IMR-90 (cell line): Measurements from ENCODE around the gene LENEP. TPM values are rescaled to one million over a fixed set of nuclear protein-coding genes. Genes with fewer than 3 reads are reported as not detected.

ENCODE experiments used
- ATAC-seq: fragments of 200-7000 bp; cut with Tn5 transposase; 2 replicates; pipeline ENCODE4 v1.9.1; 2020; ENCODE audit warnings: low read depth, mild to moderate bottlenecking, moderate library complexity
- BruUV-seq: library from RNA; stranded (reverse); fragments of 400-500 nt; replicated peaks from 2 replicates; lab custom pipeline; 2021; lab: Mats Ljungman, UMichigan
- CTCF ChIA-PET: fragments of 300-600 bp; formaldehyde crosslinking; extraction: SDS; loops from one replicate; lab custom pipeline; 2021; ENCODE audit warnings: antibody characterized with exemption; lab: Yijun Ruan, JAX
- POLR2A ChIA-PET: fragments of 300-600 bp; sonication (Branson Sonifier 250); formaldehyde crosslinking; loops from one replicate; lab custom pipeline; 2022; ENCODE audit warnings: antibody characterized with exemption; ENCODE audit not compliant: unreplicated experiment; lab: Charles Lee
- DNase-seq: peaks from one replicate; pipeline ENCODE4 v3.0.0; 2013
- H2AFZ ChIP-seq: replicated peaks from 2 replicates; pipeline ENCODE3; 2013; ENCODE audit warnings: low read length, mild to moderate bottlenecking; ENCODE audit not compliant: poor library complexity
- H2AK5ac ChIP-seq: 2 replicates; pipeline ENCODE4 v1.6.1; 2013; ENCODE audit warnings: low read depth, low read length, inconsistent platforms
- H2AK9ac ChIP-seq: replicated peaks from 2 replicates; pipeline ENCODE3; 2013; ENCODE audit warnings: mild to moderate bottlenecking, low read depth, low read length, moderate library complexity; ENCODE audit not compliant: poor library complexity
- H2BK120ac ChIP-seq: 2 replicates; pipeline ENCODE4 v1.6.1; 2013; ENCODE audit warnings: low read depth, low read length, inconsistent platforms
- H2BK15ac ChIP-seq: 3 replicates; pipeline ENCODE4 v1.6.1; 2013; ENCODE audit warnings: low read depth, low read length, inconsistent platforms
- H2BK20ac ChIP-seq: 2 replicates; pipeline ENCODE4 v1.6.1; 2013; ENCODE audit warnings: low read depth, mild to moderate bottlenecking, inconsistent platforms, low read length, moderate library complexity
- H2BK5ac ChIP-seq: 2 replicates; pipeline ENCODE4 v1.6.1; 2013; ENCODE audit warnings: mild to moderate bottlenecking, low read depth, low read length, inconsistent platforms; ENCODE audit not compliant: poor library complexity, severe bottlenecking
- H3K14ac ChIP-seq: replicated peaks from 2 replicates; pipeline ENCODE4 v1.6.1; 2013; ENCODE audit warnings: low read depth, low read length, inconsistent platforms
- H3K18ac ChIP-seq: 2 replicates; pipeline ENCODE4 v1.6.1; 2013; ENCODE audit warnings: low read depth, low read length, control low read depth
- H3K23ac ChIP-seq: 2 replicates; pipeline ENCODE4 v1.6.1; 2013; ENCODE audit warnings: low read depth, low read length, inconsistent platforms
- H3K27ac ChIP-seq: 2 replicates; pipeline ENCODE4 v1.5.1; 2013; ENCODE audit warnings: mild to moderate bottlenecking, control low read depth, low read length; ENCODE audit not compliant: insufficient read depth
- H3K27me3 ChIP-seq: 2 replicates; pipeline ENCODE4 v1.6.1; 2013; ENCODE audit warnings: low read length; ENCODE audit not compliant: control insufficient read depth, insufficient read depth
- H3K36me3 ChIP-seq: 2 replicates; pipeline ENCODE4 v1.6.1; 2013; ENCODE audit warnings: low read length, mixed read lengths; ENCODE audit not compliant: control insufficient read depth, insufficient read depth
- H3K4ac ChIP-seq: 2 replicates; pipeline ENCODE4 v1.6.1; 2013; ENCODE audit warnings: low read depth, low read length, inconsistent platforms
- H3K4me1 ChIP-seq: 2 replicates; pipeline ENCODE4 v1.6.1; 2013; ENCODE audit warnings: low read length, mixed read lengths; ENCODE audit not compliant: control insufficient read depth, insufficient read depth
- H3K4me2 ChIP-seq: 2 replicates; pipeline ENCODE4 v1.6.1; 2013; ENCODE audit warnings: low read depth, mild to moderate bottlenecking, control low read depth, low read length, moderate library complexity
- H3K4me3 ChIP-seq: 2 replicates; pipeline ENCODE4 v1.5.1; 2013; ENCODE audit warnings: low read depth, mild to moderate bottlenecking, control low read depth, low read length, moderate library complexity; ENCODE audit not compliant: insufficient read depth
- H3K56ac ChIP-seq: 2 replicates; pipeline ENCODE4 v1.6.1; 2013; ENCODE audit warnings: low read length, inconsistent platforms; ENCODE audit not compliant: insufficient read depth; ENCODE audit errors: extremely low read depth
- H3K79me1 ChIP-seq, 2 experiments: 2 replicates each; pipeline ENCODE4 v1.6.1; 2013; ENCODE audit warnings: low read length in 2 of 2, inconsistent platforms in 1 of 2, low read depth in 1 of 2
- H3K9ac ChIP-seq: 2 replicates; pipeline ENCODE4 v1.6.1; 2013; ENCODE audit warnings: low read depth, low read length, control low read depth
- H3K9me1 ChIP-seq: 2 replicates; pipeline ENCODE4 v1.6.1; 2013; ENCODE audit warnings: low read length, inconsistent platforms; ENCODE audit not compliant: insufficient read depth
- H3K9me3 ChIP-seq: 2 replicates; pipeline ENCODE4 v1.6.1; 2013; ENCODE audit warnings: low read length; ENCODE audit not compliant: control insufficient read depth, insufficient read depth
- H4K20me1 ChIP-seq: 2 replicates; pipeline ENCODE4 v1.6.1; 2013; ENCODE audit warnings: low read length, inconsistent platforms; ENCODE audit not compliant: insufficient read depth
- H4K5ac ChIP-seq: 2 replicates; pipeline ENCODE4 v1.6.1; 2013; ENCODE audit warnings: mild to moderate bottlenecking, low read depth, low read length, control low read depth
- H4K8ac ChIP-seq, 2 experiments: 2 replicates each; pipeline ENCODE4 v1.6.1; 2013; ENCODE audit warnings: low read depth in 2 of 2, low read length in 2 of 2, control low read depth in 1 of 2, inconsistent platforms in 1 of 2
- H4K91ac ChIP-seq: 2 replicates; pipeline ENCODE4 v1.6.1; 2013; ENCODE audit warnings: low read depth, low read length, inconsistent platforms; ENCODE audit not compliant: insufficient read depth
- CEBPB ChIP-seq: IDR thresholded peaks from 2 replicates; pipeline ENCODE4 v1.6.1; 2012; ENCODE audit warnings: low read depth, low read length, improper control_type of control experiment
- CHD1 ChIP-seq: IDR thresholded peaks from 2 replicates; pipeline ENCODE4 v1.6.1; 2012; ENCODE audit warnings: low read depth, low read length, improper control_type of control experiment
- FOS ChIP-seq: fragments of 150-350 bp; IDR thresholded peaks from 2 replicates; pipeline ENCODE4 v1.6.1; 2016; ENCODE audit warnings: low read depth, low read length
- MAFK ChIP-seq: IDR thresholded peaks from 2 replicates; pipeline ENCODE4 v1.6.1; 2012; ENCODE audit warnings: low read depth, low read length, improper control_type of control experiment
- MAZ ChIP-seq: IDR thresholded peaks from 2 replicates; pipeline ENCODE4 v1.6.1; 2012; ENCODE audit warnings: low read depth, mild to moderate bottlenecking, low read length, improper control_type of control experiment, moderate library complexity, borderline replicate concordance
- MXI1 ChIP-seq: IDR thresholded peaks from 2 replicates; pipeline ENCODE4 v1.6.1; 2012; ENCODE audit warnings: low read depth, mild to moderate bottlenecking, low read length, moderate library complexity, borderline replicate concordance
- NFE2L2 ChIP-seq: fragments of 150-350 bp; IDR thresholded peaks from 2 replicates; pipeline ENCODE4 v1.6.1; 2016; ENCODE audit warnings: low read depth, mild to moderate bottlenecking, low read length
- POLR2A ChIP-seq: IDR thresholded peaks from 2 replicates; pipeline ENCODE4 v1.6.1; 2012; ENCODE audit warnings: mild to moderate bottlenecking, low read depth, low read length
- RAD21 ChIP-seq: IDR thresholded peaks from 2 replicates; pipeline ENCODE4 v1.6.1; 2012; ENCODE audit warnings: low read length, improper control_type of control experiment
- RCOR1 ChIP-seq: IDR thresholded peaks from 2 replicates; pipeline ENCODE4 v1.6.1; 2012; ENCODE audit warnings: mild to moderate bottlenecking, low read length, improper control_type of control experiment; ENCODE audit not compliant: insufficient replicate concordance
- RFX5 ChIP-seq: IDR thresholded peaks from 2 replicates; pipeline ENCODE4 v1.8.0; 2012; ENCODE audit warnings: low read depth, mild to moderate bottlenecking, low read length, moderate library complexity
- SMC3 ChIP-seq: fragments of 150-350 bp; IDR thresholded peaks from 2 replicates; pipeline ENCODE4 v1.6.1; 2016; ENCODE audit warnings: low read depth, mild to moderate bottlenecking, antibody characterized with exemption, low read length, moderate library complexity
- WGBS, 2 experiments: methylation state at CpG; one replicate each; pipeline versions ENCODE4 v1.1.5 to v1.1.7; 2013; ENCODE audit warnings: missing lambda C conversion rate in 2 of 2; ENCODE audit not compliant: insufficient read length in 1 of 2; ENCODE audit errors: extremely low coverage in 2 of 2; 5-methylcytosine and 5-hydroxymethylcytosine counted together
- dilution Hi-C: fragments of 300-500 bp; cut with HindIII; formaldehyde crosslinking; loops from one replicate; pipeline ENCODE4 v1.14.3; 2018; ENCODE audit warnings: low sequenced_read_pairs; ENCODE audit not compliant: unreplicated experiment
- in situ Hi-C: fragments of 300-500 bp; cut with MboI; formaldehyde crosslinking; loops from 3 replicates; pipeline ENCODE4 v1.14.3; 2019; ENCODE audit warnings: low sequenced_read_pairs, inconsistent platforms, mixed read lengths
- intact Hi-C: fragments of 100-400 bp; cut with micrococcal nuclease; formaldehyde crosslinking; loops from 2 replicates; pipeline ENCODE4 v1.10.0; 2022
- polyA plus RNA-seq, 3 experiments: library from polyadenylated mRNA; depleted of rRNA; stranded (reverse); fragments of >200 nt; gene quantifications; 2 replicates each; pipeline ENCODE4 v1.2.3, GENCODE V29; 2012; ENCODE audit warnings: low replicate concordance in 1 of 3
- total RNA-seq: library from RNA; depleted of rRNA; stranded (reverse); fragments of >200 nt; gene quantifications from 2 replicates; pipeline ENCODE4 v1.2.3, GENCODE V29; 2012
- TF ChIP-seq, protein P1 (sequence below): fragments of 150-350 bp; IDR thresholded peaks from 2 replicates; pipeline ENCODE4 v1.6.1; 2016; ENCODE audit warnings: low read depth, mild to moderate bottlenecking, low read length, moderate library complexity, borderline replicate concordance
- TF ChIP-seq, protein P2 (sequence below): fragments of 150-350 bp; IDR thresholded peaks from 2 replicates; pipeline ENCODE4 v1.6.1; 2017; ENCODE audit warnings: mild to moderate bottlenecking, antibody characterized with exemption, low read length, low read depth

The LENEP gene
- total and polyA plus RNA-seq, 2 of the 4 experiments (the other 2 are of a cell fraction): not detected

GRCh38 chr1:154955718-154956543, 37.5 kb upstream of the LENEP start, which contains the start of gene PBXIP1:
Gene PBXIP1, minus strand, starts transcription at chr1:154956099. Its CDS starts 2,378 bp downstream, at chr1:154953721.
- Histone ChIP-seq H3K4ac (peak within 1 kb of the TSS; percentile 73), H3K56ac (peak within 1 kb of the TSS; percentile 45; the same call in 1 of the 2 replicates), H4K20me1 (peaks cover 17% of the 10 kb centered on the region), H2AK9ac (peak within 1 kb of the TSS; percentile 81), H3K79me1 (peaks cover 15 to 55% of the 10 kb centered on the region in 2 experiments; a peak in 3 of 4 replicates), H2BK120ac (no peak within 1 kb of the TSS), H4K8ac (peak within 1 kb of the TSS; percentile 71 to 85), H2AFZ (peak within 1 kb of the TSS; percentile 86), H3K4me2 (peak within 1 kb of the TSS; percentile 92), H3K36me3 (peaks cover 15% of the 10 kb centered on the region), H3K9me1 (peaks cover 9% of the 10 kb centered on the region), H3K4me1 (peaks cover 15% of the 10 kb centered on the region), H2AK5ac (peak within 1 kb of the TSS; percentile 35; the same call in 1 of the 2 replicates), H3K4me3 (peak within 1 kb of the TSS; percentile 59), H3K23ac (peak within 1 kb of the TSS; percentile 26), H3K9me3 (no peaks in the 10 kb centered on the region), H2BK5ac (peak within 1 kb of the TSS; percentile 10), H3K27ac (peak within 1 kb of the TSS; percentile 72), H4K5ac (peak within 1 kb of the TSS; percentile 70), H3K18ac (no peak within 1 kb of the TSS), H2BK15ac (no peak within 1 kb of the TSS; the same call in 2 of the 3 replicates), H3K14ac (peak within 1 kb of the TSS; percentile 20), H4K91ac (peak within 1 kb of the TSS; percentile 33; the same call in 1 of the 2 replicates), H3K9ac (peak within 1 kb of the TSS; percentile 81), H2BK20ac (no peak within 1 kb of the TSS), H3K27me3 (no peaks in the 10 kb centered on the region)
- in situ Hi-C loops: loop anchor here (10.0 kb wide), 1 partner anchor 99 kb away; the partner anchor contains the start of gene ADAM15
- 0% methylated on average over 4 of the region's 18 CpGs; no CpG with 5 or more reads in 1 of the 2 experiments for WGBS, 2 experiments
- intact Hi-C loops: loop anchor here (1.0 to 5.0 kb wide), 2 partner anchors 61 to 106 kb away; partner anchors contain the start of gene EFNA4
- BruUV-seq: no TSS peak
- ChIA-PET CTCF (interaction anchor here (0.7 to 1.5 kb wide), 8 partner anchors 8 to 409 kb away, joined by 3 to 7 read pairs (median 3); partner anchors contain the start of genes KRTCAP2 and PMVK), POLR2A (interaction anchor here (0.8 to 1.2 kb wide), 5 partner anchors 14 to 103 kb away, joined by 3 to 7 read pairs (median 4); partner anchors contain the start of gene PMVK)
- ATAC-seq (peak; percentile 84), DNase-seq (peak; percentile 87)
- dilution Hi-C loops: no loop called here
- TF ChIP-seq RAD21 (peak; percentile 42), CEBPB (no peak), RCOR1 (no peak), RFX5 (no peak), MXI1 (no peak), SMC3 (no peak; the same call in 1 of the 2 replicates), POLR2A (peak; percentile 37; the same call in 1 of the 2 replicates), NFE2L2 (no peak), FOS (no peak), MAFK (no peak), MAZ (no peak), CHD1 (no peak)
- TF ChIP-seq, protein P1, sequence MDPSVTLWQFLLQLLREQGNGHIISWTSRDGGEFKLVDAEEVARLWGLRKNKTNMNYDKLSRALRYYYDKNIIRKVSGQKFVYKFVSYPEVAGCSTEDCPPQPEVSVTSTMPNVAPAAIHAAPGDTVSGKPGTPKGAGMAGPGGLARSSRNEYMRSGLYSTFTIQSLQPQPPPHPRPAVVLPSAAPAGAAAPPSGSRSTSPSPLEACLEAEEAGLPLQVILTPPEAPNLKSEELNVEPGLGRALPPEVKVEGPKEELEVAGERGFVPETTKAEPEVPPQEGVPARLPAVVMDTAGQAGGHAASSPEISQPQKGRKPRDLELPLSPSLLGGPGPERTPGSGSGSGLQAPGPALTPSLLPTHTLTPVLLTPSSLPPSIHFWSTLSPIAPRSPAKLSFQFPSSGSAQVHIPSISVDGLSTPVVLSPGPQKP: no peak
- TF ChIP-seq, protein P2, sequence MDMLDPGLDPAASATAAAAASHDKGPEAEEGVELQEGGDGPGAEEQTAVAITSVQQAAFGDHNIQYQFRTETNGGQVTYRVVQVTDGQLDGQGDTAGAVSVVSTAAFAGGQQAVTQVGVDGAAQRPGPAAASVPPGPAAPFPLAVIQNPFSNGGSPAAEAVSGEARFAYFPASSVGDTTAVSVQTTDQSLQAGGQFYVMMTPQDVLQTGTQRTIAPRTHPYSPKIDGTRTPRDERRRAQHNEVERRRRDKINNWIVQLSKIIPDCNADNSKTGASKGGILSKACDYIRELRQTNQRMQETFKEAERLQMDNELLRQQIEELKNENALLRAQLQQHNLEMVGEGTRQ: peak; percentile 82
